ENCODE results near the gene MAPK10. TPM values are rescaled to one million over a fixed set of nuclear protein-coding genes. Genes with fewer than 3 reads are reported as not detected.
"Not testable (repeated sequence)": the region's sequence is repeated elsewhere in the genome, so short reads cannot be mapped to it uniquely, and the experiment has no call there.

Gene MAPK10
- total RNA-seq, 1 donor from 2014 or later, result 177 TPM

GRCh38 chr4:86007042-86007441, 352.8 kb downstream of the MAPK10 start:
- FAIRE-seq (no peak), DNase-seq (ENCODE audit: low spot score in 2 of 2) (no peak)

GRCh38 chr4:86006057-86006456, 353.8 kb downstream of the MAPK10 start:
- DNase-seq (ENCODE audit: low spot score in 2 of 2), result no peak
- no peak for FAIRE-seq

GRCh38 chr4:86004030-86004429, 355.8 kb downstream of the MAPK10 start:
- no peak for DNase-seq (ENCODE audit: low spot score in 2 of 2)
- FAIRE-seq, result no peak

- DNase-seq (ENCODE audit: low spot score in 2 of 2) (no peak), FAIRE-seq (no peak)
These were observed 358.3 kb downstream of the MAPK10 start for GRCh38 chr4:86001591-86001990.

DNA sequence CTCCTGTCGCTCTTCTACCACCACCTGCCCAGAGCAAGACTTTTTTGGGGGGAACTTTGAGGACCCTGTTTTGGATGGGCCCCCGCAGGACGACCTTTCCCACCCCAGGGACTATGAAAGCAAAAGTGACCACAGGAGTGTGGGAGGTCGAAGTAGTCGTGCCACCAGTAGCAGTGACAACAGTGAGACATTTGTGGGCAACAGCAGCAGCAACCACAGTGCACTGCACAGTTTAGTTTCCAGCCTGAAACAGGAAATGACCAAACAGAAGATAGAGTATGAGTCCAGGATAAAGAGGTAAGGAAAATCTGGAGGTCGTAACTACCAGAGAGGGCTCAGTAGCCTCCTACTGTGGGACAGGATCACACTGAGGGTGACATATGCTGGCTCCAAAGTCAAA, 364.5 kb downstream of the MAPK10 start:
- no peak for FAIRE-seq

DNA sequence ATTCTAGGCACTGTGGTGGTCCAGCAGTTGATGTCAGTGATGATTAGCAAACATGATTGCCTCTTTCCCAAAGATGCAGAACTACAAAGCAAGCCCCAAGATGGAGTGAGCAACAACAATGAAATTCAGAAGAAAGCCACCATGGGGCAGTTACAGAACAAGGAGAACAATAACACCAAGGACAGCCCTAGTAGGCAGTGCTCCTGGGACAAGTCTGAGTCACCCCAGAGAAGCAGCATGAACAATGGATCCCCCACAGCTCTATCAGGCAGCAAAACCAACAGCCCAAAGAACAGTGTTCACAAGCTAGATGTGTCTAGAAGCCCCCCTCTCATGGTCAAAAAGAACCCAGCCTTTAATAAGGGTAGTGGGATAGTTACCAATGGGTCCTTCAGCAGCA, 365.3 kb downstream of the MAPK10 start:
- FAIRE-seq (no peak), DNase-seq (ENCODE audit: low spot score in 2 of 2) (no peak)

More for the DNA sequence above, 364.5 kb downstream of the MAPK10 start:
- no peak for DNase-seq (ENCODE audit: low spot score in 2 of 2)

DNA sequence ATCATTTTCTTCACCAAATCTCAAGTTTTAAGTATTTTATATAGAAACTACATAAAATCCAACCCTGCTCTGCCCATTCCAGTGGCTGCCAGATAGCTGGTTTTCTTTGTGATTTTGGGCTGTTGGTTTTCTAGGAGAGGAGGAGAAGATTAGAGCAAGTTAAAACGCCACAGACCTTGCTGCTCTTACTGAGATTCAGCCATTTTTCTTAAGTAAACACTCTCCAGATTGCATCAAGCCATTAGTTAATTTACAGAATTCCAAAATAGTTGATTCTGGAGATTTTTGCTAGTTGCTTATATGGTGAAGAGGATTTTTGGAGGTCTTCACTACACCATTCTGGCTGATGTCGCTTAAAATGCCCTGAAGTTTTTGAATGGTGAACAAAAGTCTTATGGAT, 366.2 kb downstream of the MAPK10 start:
- FAIRE-seq (no peak), DNase-seq (ENCODE audit: low spot score in 2 of 2) (no peak)

GRCh38 chr4:85986266-85986665, 373.6 kb downstream of the MAPK10 start:
- FAIRE-seq (no peak), DNase-seq (ENCODE audit: low spot score in 2 of 2) (no peak)

DNA sequence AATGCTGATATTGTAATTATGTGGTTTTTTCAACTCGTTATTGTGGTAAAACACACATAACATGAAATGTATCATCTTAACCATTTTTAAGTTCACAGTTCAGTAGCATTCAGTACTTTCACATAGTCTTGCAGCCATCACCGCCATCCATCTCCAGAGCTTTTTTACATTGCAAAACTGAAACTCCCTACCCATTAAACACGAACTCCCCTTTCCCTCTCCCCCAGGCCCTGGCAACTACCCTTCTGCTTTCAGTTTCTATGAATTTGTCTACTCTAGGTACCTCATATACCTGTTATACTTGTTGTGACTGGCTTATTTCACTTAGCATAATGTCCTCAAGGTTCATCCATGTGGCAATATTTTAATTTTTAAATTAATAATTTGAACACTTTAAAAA, 380.6 kb downstream of the MAPK10 start:
- no peak for FAIRE-seq
- no peak for DNase-seq (ENCODE audit: low spot score in 2 of 2)

DNA sequence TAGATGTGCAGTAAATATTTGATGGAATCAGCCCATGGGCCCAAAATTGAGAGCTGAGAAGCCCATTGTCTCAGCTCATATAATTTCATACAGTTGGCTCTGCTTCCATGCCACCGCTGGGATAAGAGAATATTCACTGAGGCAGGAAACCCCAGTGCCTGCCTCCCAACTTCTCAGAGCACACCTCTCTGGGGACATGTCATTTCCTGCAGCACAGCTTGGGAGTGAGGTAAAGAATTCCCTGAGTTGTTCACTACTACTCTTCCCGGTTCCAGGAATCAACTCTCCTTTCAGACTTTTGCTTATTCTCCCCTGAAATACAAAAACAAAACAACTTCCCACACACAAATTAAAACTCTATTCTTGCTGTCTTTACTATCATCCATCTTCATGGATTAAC, 389.3 kb downstream of the MAPK10 start:
- no peak for FAIRE-seq
- no peak for DNase-seq (ENCODE audit: low spot score in 2 of 2)

DNA sequence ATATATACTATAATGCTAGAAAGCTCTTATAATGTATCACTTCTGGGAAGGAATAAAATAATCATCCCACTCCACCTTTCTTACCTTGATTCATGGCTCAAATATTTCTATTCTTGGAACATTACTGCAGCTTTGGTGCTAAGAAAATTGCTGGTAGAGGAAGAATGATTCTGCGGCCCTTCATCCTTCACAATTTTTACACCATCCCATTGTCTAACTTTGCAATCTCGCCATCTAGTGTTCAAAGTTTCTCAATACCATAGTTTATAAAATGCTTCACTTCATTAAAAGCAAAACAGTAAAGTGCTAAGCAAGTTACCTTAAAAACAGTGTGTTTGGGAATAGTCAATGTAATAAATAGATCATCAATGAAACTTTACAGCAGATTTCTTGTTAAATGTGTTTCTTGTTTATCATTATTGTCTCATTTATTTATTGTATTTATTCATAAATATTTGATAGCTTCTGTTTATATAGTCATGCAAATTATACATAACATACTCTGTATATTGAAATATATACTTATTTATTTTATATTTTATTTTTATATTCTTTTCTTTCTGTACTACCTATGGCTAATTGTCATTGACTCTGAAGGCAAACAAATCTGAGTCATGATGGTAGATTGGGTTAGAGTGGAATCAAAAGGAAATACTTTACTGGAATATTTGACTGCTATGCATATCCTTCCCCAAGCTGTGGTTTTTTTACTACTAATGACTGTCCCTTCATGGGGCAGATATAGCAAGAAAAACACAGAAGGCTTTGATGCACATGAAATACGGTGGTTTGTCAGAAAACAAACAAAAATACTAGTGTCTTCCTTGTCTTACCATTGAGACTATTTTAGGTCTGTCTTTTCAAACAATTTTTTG, 390.7 kb downstream of the MAPK10 start:
- FAIRE-seq, result peak; percentile 93
- peak; percentile 14 to 33 for DNase-seq (ENCODE audit: low spot score in 2 of 2)

- no peak for FAIRE-seq
- no peak for DNase-seq (ENCODE audit: low spot score in 2 of 2)
These were observed 392.0 kb downstream of the MAPK10 start for GRCh38 chr4:85967872-85968271.

DNA sequence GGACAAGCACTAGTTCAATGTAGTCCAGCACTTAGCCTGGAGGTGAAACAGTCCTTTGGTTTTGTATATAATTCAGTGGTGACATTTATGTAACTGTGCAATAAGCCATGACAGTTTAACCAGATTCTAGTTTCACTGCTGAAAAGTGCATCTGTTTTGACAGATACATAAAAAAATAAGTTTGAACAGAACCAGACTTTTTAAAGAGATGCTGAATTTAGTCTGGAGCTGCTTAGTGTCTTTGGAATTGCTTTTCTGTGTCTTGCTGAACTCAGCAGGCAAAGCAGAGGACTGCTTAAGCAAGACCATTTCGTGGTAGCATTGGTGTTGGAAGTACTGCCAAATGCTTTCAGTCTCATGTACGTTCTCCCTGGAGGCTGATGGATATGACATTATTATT, 393.5 kb downstream of the MAPK10 start:
- no peak for DNase-seq (ENCODE audit: low spot score in 2 of 2)
- no peak for FAIRE-seq

DNA sequence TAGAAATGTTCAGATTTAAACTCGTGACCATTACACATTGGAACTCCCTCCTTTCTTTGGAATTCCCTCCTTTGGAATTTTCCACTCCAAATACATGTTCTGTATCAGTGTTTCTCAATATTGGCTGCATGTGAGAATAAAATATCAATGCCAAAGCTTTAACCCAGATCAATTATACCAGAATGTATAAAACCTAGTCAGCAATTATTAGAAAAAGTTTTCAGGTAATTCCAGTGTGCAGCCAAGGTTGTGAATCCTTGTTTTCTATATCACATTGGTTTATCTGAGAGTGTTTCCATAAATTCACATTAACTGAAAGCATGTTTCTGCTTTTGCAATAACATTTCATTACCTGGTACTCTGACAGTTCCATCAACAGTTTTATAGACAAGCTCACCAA, 394.3 kb downstream of the MAPK10 start:
- DNase-seq (ENCODE audit: low spot score in 2 of 2) (no peak), FAIRE-seq (no peak)

DNA sequence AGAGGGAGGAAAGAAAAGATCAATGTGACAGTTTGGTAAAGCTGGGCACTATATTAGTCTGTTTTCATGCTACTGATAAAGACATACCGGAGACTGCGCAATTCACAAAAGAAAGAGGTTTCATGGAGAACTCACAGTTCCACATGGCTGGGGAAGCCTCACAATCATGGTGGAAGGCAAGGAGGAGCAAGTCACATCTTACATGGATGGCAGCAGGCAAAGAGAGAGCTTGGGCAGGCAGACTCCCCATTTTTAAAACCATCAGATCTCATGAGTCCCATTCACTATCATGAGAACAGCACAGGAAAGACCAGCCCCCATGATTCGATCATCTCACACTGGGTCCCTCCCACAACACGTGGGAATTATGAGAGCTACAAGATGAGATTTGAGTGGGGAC, 394.8 kb downstream of the MAPK10 start:
- FAIRE-seq, result not testable (repeated sequence)

GRCh38 chr4:85964298-85964697, 395.6 kb downstream of the MAPK10 start:
- no peak for FAIRE-seq
- no peak for DNase-seq (ENCODE audit: low spot score in 2 of 2)

More for the DNA sequence above, 394.8 kb downstream of the MAPK10 start:
- DNase-seq (ENCODE audit: low spot score in 2 of 2), result not testable (repeated sequence)

DNA sequence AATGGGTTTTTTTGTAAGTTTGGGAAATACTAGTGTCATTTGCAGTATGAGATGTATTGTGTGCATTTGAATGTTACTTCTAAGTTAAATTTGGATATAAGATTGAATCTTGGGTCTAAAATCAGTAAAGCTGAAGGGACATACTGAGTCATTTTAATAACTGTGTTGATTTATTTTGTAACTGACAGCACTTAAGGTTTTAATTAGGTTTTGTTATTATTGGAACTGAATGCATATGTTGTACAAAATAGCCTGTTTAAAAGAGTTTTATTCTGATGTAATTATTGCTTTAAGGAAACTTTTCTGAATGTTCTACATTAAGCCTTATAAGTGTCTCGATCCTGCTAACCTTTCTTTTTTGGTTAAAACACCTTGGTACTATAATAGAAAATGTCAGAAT, 396.6 kb downstream of the MAPK10 start:
- DNase-seq (ENCODE audit: low spot score in 2 of 2), result no peak
- FAIRE-seq, result no peak

DNA sequence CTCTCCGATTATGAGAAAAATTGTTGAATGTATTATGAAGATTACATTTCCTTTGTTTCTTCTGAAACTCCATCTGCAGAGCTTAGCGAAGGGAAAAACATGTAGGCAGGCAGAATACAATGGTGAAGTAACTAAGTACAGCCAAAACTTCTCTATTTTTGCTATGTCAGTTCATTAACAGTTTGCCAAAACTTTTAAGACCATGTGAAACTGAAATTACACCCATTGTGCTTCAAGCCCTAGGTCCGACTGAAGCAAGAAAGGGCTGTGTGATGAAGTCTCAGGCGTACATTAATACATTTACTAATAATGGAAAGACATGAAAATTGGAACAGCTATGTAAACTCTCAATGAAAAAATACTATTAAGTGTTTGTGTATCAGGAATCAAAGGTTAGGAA, 398.0 kb downstream of the MAPK10 start:
- FAIRE-seq, result no peak

DNA sequence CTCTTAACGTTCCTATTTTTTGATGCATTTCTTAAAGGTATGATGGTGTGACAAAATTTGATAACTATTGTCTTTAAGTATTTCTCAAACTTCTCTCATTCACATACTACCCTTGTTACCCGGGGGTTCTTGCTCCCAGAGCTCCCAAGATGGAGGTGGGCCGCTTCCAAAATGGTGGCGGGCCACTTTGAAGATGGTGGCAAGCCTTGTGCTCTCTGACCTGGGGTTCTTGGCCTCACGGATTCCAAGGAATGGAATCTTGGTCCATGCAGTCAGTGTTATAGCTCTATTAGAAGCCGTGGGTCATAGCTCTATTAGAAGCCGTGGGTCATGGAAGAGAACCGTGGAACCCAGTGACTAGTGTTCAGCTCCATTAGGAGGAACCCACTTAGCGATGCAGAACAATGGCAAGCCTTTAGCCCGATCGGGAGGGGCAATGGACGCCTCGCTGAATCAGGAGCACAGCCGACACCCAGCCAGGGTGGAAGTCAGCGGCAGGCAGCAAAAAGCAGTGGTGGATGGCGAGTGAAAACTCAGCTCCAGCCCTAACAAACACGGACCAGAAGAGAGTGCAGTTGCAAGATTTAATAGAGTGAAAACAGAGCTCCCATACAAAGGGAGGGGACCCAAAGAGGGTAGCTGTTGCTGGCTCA, 403.4 kb downstream of the MAPK10 start:
- no peak for FAIRE-seq
- DNase-seq (ENCODE audit: low spot score in 2 of 2), result no peak

More for the DNA sequence above, 398.0 kb downstream of the MAPK10 start:
- no peak for DNase-seq (ENCODE audit: low spot score in 2 of 2)

DNA sequence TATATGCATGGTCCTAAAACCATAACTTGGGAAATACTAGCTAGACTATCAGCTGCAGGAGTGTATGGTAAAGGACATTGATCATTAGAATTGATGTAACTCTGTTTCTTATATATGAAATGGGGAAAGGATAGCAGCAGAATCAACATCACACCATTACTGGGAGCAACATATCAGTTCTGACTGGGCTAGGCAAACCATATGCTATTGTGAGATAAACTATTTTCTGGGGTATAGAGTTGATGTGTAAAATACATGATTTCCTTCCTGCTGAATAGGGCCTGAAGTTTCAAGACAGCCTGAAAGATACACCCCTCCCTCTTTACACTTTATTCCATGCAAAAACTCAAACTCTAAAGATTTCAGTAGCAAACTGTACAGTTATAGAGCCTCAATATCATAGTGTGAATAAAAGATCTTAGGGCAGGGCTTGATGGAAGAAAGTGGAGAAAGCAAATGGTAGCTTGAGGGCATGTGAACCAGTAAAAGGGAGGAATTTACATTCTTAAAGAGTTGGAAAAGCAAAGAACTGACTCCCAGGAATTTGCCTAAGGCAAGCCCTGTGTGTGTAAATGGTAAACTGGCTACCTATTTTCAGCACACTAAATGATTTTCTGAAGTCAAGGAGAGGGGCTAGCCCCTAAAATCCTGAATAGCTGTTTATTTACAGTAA, 404.1 kb downstream of the MAPK10 start:
- FAIRE-seq, result no peak
- no peak for DNase-seq (ENCODE audit: low spot score in 2 of 2)

DNA sequence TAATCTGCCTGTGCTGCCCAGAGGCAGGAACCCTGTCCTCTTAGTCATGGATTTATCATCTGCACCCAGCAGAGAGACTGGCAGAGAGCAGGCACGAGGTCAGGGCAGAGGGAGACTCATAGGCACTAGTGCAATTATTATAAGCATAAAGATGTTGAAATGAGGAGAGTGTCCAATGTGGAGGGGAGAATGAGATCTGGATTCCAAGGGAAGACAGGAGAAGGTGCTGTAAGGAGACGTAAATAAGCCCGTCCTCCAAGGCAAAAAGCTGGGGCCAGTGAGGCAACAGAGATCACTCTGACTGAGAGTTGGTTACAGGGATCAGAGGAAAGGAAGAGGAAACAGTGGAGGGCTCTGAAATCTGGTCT, 406.2 kb downstream of the MAPK10 start:
- FAIRE-seq (no peak), DNase-seq (ENCODE audit: low spot score in 2 of 2) (no peak)

Measured in frontal cortex (tissue), 4 donors.